HUES6 (cell line): ENCODE results near the gene COX20.
A peak's percentile ranks its signal among the peaks of the same experiment; 100 is the strongest.

Experiments
- H3K27ac ChIP-seq: 2 replicates; pipeline ENCODE4 v1.7.0; 2013; ENCODE audit warnings: low read depth, mild to moderate bottlenecking, low read length, inconsistent platforms
- H3K27me3 ChIP-seq: 2 replicates; pipeline ENCODE4 v1.6.1; 2013; ENCODE audit warnings: low read length; ENCODE audit not compliant: control insufficient read depth, insufficient read depth
- H3K36me3 ChIP-seq: 2 replicates; pipeline ENCODE4 v1.6.1; 2013; ENCODE audit warnings: low read length; ENCODE audit not compliant: control insufficient read depth, insufficient read depth
- H3K4me1 ChIP-seq: 2 replicates; pipeline ENCODE4 v1.6.1; 2013; ENCODE audit warnings: low read length; ENCODE audit not compliant: control insufficient read depth, insufficient read depth
- H3K4me3 ChIP-seq: 2 replicates; pipeline ENCODE4 v1.5.1; 2013; ENCODE audit warnings: low read depth, low read length
- H3K9ac ChIP-seq: one replicate; pipeline ENCODE4 v1.6.1; 2013; ENCODE audit warnings: mild to moderate bottlenecking, low read length
- H3K9me3 ChIP-seq: 2 replicates; pipeline ENCODE4 v1.6.1; 2013; ENCODE audit warnings: low read depth, low read length; ENCODE audit not compliant: control insufficient read depth, insufficient read depth

COX20 gene

GRCh38 chr1:244878681-244879080 is 43.2 kb downstream of the COX20 start:
- H3K27me3 ChIP-seq, result no peaks in the 10 kb centered on the region
- H3K9me3 ChIP-seq, result no peaks in the 10 kb centered on the region
- H3K36me3 ChIP-seq, result no peaks in the 10 kb centered on the region
- H3K4me3 ChIP-seq, result no peak overlapping the region
- H3K27ac ChIP-seq, result no peak overlapping the region
- H3K9ac ChIP-seq, result no peak overlapping the region
- H3K4me1 ChIP-seq, result peaks cover 20% of the 10 kb centered on the region

- Histone ChIP-seq H3K4me3 (peak overlapping the region; percentile 8; the same call in 1 of the 2 replicates), H3K27me3 (no peaks in the 10 kb centered on the region), H3K9ac (no peak overlapping the region), H3K36me3 (no peaks in the 10 kb centered on the region), H3K9me3 (no peaks in the 10 kb centered on the region), H3K27ac (no peak overlapping the region), H3K4me1 (peaks cover 14% of the 10 kb centered on the region)
Measured at GRCh38 chr1:244881552-244882280, 46.3 kb downstream of the COX20 start.

- H3K27me3 ChIP-seq, result no peaks in the 10 kb centered on the region
Measured at GRCh38 chr1:244887281-244887680, 51.8 kb downstream of the COX20 start.

GRCh38 chr1:244893836-244894235 is 58.4 kb downstream of the COX20 start:
- Histone ChIP-seq H3K4me1 (no peaks in the 10 kb centered on the region), H3K9me3 (no peaks in the 10 kb centered on the region), H3K36me3 (no peaks in the 10 kb centered on the region), H3K4me3 (no peak overlapping the region), H3K9ac (no peak overlapping the region), H3K27me3 (no peaks in the 10 kb centered on the region), H3K27ac (no peak overlapping the region)

More at GRCh38 chr1:244887281-244887680, 51.8 kb downstream of the COX20 start:
- Histone ChIP-seq H3K4me1 (no peaks in the 10 kb centered on the region), H3K9ac (no peak overlapping the region), H3K36me3 (no peaks in the 10 kb centered on the region), H3K4me3 (no peak overlapping the region), H3K27ac (no peak overlapping the region), H3K9me3 (no peaks in the 10 kb centered on the region)
